ENCODE measurements around the gene ZNF830. TPM values are rescaled to one million over a fixed set of nuclear protein-coding genes. Genes with fewer than 3 reads are reported as not detected.

The ZNF830 gene
- total and polyA plus RNA-seq, 2 of the 13 experiments (the other 11 are each of a cell fraction or from before 2014, with no cell fraction given): 6.1 to 19.0 TPM

DNA sequence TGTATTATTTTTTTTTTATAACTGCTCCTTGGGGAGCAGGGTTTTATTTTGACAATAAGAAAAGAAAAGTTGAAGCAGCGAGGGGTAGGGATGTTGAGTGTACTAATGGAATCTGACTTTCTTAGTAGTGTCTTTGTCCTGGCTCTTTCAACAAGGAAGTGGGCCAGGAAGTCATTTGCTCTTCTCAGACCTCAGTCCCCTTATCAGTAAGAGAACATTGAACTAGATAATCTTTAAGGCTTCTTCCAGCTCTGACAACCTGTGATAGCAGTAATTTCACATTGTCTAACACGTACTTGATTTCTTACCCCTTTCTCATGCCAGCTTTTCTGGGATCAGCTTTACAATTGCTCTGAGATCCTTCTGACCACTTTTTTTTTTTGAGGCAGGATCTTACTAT, 27.3 kb downstream of the ZNF830 start (continued):
- TF ChIP-seq SOX5 (CRISPR knock-in tag; IDR thresholded peaks at IDR 0.05; ENCODE audit: borderline replicate concordance) (no peak), PAX8 (CRISPR knock-in tag; IDR thresholded peaks at IDR 0.05; ENCODE audit: borderline replicate concordance) (no peak), ZNF318 (CRISPR knock-in tag; IDR thresholded peaks at IDR 0.05) (no peak)
- TF ChIP-seq, protein P1, sequence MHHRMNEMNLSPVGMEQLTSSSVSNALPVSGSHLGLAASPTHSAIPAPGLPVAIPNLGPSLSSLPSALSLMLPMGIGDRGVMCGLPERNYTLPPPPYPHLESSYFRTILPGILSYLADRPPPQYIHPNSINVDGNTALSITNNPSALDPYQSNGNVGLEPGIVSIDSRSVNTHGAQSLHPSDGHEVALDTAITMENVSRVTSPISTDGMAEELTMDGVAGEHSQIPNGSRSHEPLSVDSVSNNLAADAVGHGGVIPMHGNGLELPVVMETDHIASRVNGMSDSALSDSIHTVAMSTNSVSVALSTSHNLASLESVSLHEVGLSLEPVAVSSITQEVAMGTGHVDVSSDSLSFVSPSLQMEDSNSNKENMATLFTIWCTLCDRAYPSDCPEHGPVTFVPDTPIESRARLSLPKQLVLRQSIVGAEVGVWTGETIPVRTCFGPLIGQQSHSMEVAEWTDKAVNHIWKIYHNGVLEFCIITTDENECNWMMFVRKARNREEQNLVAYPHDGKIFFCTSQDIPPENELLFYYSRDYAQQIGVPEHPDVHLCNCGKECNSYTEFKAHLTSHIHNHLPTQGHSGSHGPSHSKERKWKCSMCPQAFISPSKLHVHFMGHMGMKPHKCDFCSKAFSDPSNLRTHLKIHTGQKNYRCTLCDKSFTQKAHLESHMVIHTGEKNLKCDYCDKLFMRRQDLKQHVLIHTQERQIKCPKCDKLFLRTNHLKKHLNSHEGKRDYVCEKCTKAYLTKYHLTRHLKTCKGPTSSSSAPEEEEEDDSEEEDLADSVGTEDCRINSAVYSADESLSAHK (CRISPR knock-in tag; IDR thresholded peaks at IDR 0.05; ENCODE audit: borderline replicate concordance): no peak
